Measurements from ENCODE around the gene MAST4. TPM values are rescaled to one million over a fixed set of nuclear protein-coding genes. Genes with fewer than 3 reads are reported as not detected.

Gene MAST4
- total and polyA plus RNA-seq, 4 donors = 3.7 to 9.5 (median 6.5) TPM

GRCh38 chr5:67118050-67118620, 521.9 kb downstream of the MAST4 start:
- Histone ChIP-seq H3K27ac (ENCODE audit: low read depth in 1 of 2, low read length in 2 of 2) (no peak overlapping the region), H3K36me3 (ENCODE audit: control insufficient read depth in 4 of 4, insufficient read depth in 3 of 4, low read depth in 1 of 4, low read length in 3 of 4) (peaks cover 0 to 28% (median 10%) of the 10 kb centered on the region in 4 donors), H3K27me3 (ENCODE audit: control insufficient read depth in 4 of 4, insufficient read depth in 4 of 4, low read length in 3 of 4) (no peaks in the 10 kb centered on the region), H3K4me1 (ENCODE audit: control insufficient read depth in 4 of 4, insufficient read depth in 4 of 4, low read length in 3 of 4) (peaks cover 0 to 4% (median 0%) of the 10 kb centered on the region in 4 donors), H3K9me3 (ENCODE audit: control insufficient read depth in 4 of 4, low read length in 3 of 4) (no peaks in the 10 kb centered on the region), H3K9ac (ENCODE audit: low read depth in 1 of 2, low read length in 2 of 2) (no peak overlapping the region), H3K4me3 (ENCODE audit: low read depth in 1 of 3, low read length in 3 of 3) (no peak overlapping the region)
- no peak for DNase-seq (ENCODE audit: low spot score)
- TF ChIP-seq ATF3 (IDR thresholded peaks at IDR 0.05) (peak; percentile 27), EGR1 (IDR thresholded peaks at IDR 0.05; ENCODE audit: low read depth in 2 of 2) (no peak), JUND (IDR thresholded peaks at IDR 0.05) (no peak), RAD21 (IDR thresholded peaks at IDR 0.05) (no peak), YY1 (IDR thresholded peaks at IDR 0.05) (no peak), SP1 (IDR thresholded peaks at IDR 0.05) (no peak), CTCF (IDR thresholded peaks at IDR 0.05; ENCODE audit: low read depth, low read length, missing input control) (no peak), HNF4A (conservative IDR thresholded peaks at IDR 0.05) (no peak)
- WGBS = 91% methylated on average over 4 of the region's 4 CpGs

DNA sequence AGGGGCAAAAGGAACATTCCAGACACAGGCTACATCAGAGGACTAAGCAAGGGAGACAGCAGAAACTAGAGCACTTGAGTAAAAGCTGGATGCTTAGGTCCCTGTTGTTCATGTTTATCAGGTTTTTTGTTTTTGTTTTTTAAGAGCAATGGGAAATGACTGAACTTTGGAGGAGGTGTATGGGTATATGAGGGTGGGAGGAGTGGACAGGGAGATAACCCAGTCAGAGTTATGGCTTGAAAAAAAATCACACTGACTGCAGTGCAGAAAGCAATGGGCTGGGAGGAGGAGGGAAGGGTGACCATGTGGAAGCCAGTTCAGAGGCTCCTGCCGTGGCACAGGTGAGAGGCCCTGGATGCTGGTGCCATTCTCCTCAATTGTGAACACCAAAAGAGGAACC, 522.8 kb downstream of the MAST4 start:
- no peak for DNase-seq (ENCODE audit: low spot score)
- 98% methylated on average over 1 of the region's 1 CpG for WGBS

More for the DNA sequence above, 522.8 kb downstream of the MAST4 start:
- Histone ChIP-seq H3K27ac (ENCODE audit: low read depth in 1 of 2, low read length in 2 of 2) (no peak overlapping the region), H3K4me3 (ENCODE audit: low read depth in 1 of 3, low read length in 3 of 3) (no peak overlapping the region), H3K9ac (ENCODE audit: low read depth in 1 of 2, low read length in 2 of 2) (no peak overlapping the region), H3K36me3 (ENCODE audit: control insufficient read depth in 4 of 4, insufficient read depth in 3 of 4, low read depth in 1 of 4, low read length in 3 of 4) (peaks cover 0 to 29% (median 12%) of the 10 kb centered on the region in 4 donors), H3K9me3 (ENCODE audit: control insufficient read depth in 4 of 4, low read length in 3 of 4) (no peaks in the 10 kb centered on the region), H3K4me1 (ENCODE audit: control insufficient read depth in 4 of 4, insufficient read depth in 4 of 4, low read length in 3 of 4) (peaks cover 0 to 4% (median 0%) of the 10 kb centered on the region in 4 donors), H3K27me3 (ENCODE audit: control insufficient read depth in 4 of 4, insufficient read depth in 4 of 4, low read length in 3 of 4) (no peaks in the 10 kb centered on the region)
- no peak for TF ChIP-seq TAF1 (conservative IDR thresholded peaks at IDR 0.05)
- TF ChIP-seq SP1 (IDR thresholded peaks at IDR 0.05) = no peak
- no peak for TF ChIP-seq REST (IDR thresholded peaks at IDR 0.05)
- TF ChIP-seq RAD21 (IDR thresholded peaks at IDR 0.05) = no peak
- no peak for TF ChIP-seq FOXA1 (IDR thresholded peaks at IDR 0.05)
- no peak for TF ChIP-seq ATF3 (IDR thresholded peaks at IDR 0.05)
- no peak for TF ChIP-seq FOXA2 (IDR thresholded peaks at IDR 0.05)
- no peak for TF ChIP-seq HNF4A (conservative IDR thresholded peaks at IDR 0.05)
- TF ChIP-seq, protein P1, sequence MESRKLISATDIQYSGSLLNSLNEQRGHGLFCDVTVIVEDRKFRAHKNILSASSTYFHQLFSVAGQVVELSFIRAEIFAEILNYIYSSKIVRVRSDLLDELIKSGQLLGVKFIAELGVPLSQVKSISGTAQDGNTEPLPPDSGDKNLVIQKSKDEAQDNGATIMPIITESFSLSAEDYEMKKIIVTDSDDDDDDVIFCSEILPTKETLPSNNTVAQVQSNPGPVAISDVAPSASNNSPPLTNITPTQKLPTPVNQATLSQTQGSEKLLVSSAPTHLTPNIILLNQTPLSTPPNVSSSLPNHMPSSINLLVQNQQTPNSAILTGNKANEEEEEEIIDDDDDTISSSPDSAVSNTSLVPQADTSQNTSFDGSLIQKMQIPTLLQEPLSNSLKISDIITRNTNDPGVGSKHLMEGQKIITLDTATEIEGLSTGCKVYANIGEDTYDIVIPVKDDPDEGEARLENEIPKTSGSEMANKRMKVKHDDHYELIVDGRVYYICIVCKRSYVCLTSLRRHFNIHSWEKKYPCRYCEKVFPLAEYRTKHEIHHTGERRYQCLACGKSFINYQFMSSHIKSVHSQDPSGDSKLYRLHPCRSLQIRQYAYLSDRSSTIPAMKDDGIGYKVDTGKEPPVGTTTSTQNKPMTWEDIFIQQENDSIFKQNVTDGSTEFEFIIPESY (IDR thresholded peaks at IDR 0.05) = no peak
- no peak for TF ChIP-seq RXRA (IDR thresholded peaks at IDR 0.05)
- TF ChIP-seq, protein P2, sequence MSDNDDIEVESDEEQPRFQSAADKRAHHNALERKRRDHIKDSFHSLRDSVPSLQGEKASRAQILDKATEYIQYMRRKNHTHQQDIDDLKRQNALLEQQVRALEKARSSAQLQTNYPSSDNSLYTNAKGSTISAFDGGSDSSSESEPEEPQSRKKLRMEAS (IDR thresholded peaks at IDR 0.05) = no peak
- no peak for TF ChIP-seq EGR1 (IDR thresholded peaks at IDR 0.05; ENCODE audit: low read depth in 2 of 2)

Measured in liver (tissue), 9 donors.